Nephron (organoid): ENCODE results near the gene NDST1.

Experiments used
- H3K27ac Mint-ChIP-seq, 3 experiments: 2 replicates each; pipeline ENCODE4 v1.8.0; 2020; ENCODE audit warnings: mixed read lengths in 3 of 3, mild to moderate bottlenecking in 2 of 3, moderate library complexity in 1 of 3
- H3K27me3 Mint-ChIP-seq: 2 replicates; pipeline ENCODE4 v1.8.0; 2021; ENCODE audit warnings: low read depth, mild to moderate bottlenecking, moderate library complexity, mixed read lengths
- H3K36me3 Mint-ChIP-seq: 2 replicates; pipeline ENCODE4 v1.8.0; 2020; ENCODE audit warnings: low read depth, mixed read lengths
- H3K4me1 Mint-ChIP-seq: 2 replicates; pipeline ENCODE4 v1.8.0; 2020; ENCODE audit warnings: mixed read lengths
- H3K4me3 Mint-ChIP-seq, 3 experiments: 2 replicates each; pipeline ENCODE4 v1.8.0; 2020; ENCODE audit warnings: mild to moderate bottlenecking in 3 of 3, mixed read lengths in 3 of 3, moderate library complexity in 2 of 3
- H3K9me3 Mint-ChIP-seq: 2 replicates; pipeline ENCODE4 v1.8.0; 2020; ENCODE audit warnings: mixed read lengths
- CTCF ChIP-seq, 3 experiments: fragments of 200-600 bp; sonication (generic); IDR thresholded peaks; one replicate each; pipeline ENCODE4 v1.5.0; 2021; ENCODE audit warnings: antibody characterized with exemption in 3 of 3; ENCODE audit not compliant: unreplicated experiment in 3 of 3

Gene NDST1

GRCh38 chr5:150487199-150488061, 20.5 kb upstream of the NDST1 start:
- Mint-ChIP-seq H3K27ac (peak overlapping the region; percentile 89 to 91 (median 89)), H3K36me3 (peaks cover 10% of the 10 kb centered on the region), H3K9me3 (no peaks in the 10 kb centered on the region), H3K4me3 (peak overlapping the region; percentile 86 to 92 (median 91)), H3K27me3 (no peaks in the 10 kb centered on the region), H3K4me1 (peaks cover 55% of the 10 kb centered on the region)
- no peak for TF ChIP-seq CTCF (IDR thresholded peaks at IDR 0.05; ENCODE audit: unreplicated experiment in 3 of 3)

- H3K36me3 Mint-ChIP-seq = peaks cover 13% of the 10 kb centered on the region
- H3K27me3 Mint-ChIP-seq = no peaks in the 10 kb centered on the region
- TF ChIP-seq CTCF (IDR thresholded peaks at IDR 0.05; ENCODE audit: unreplicated experiment in 3 of 3) = no peak
- peak overlapping the region; percentile 86 to 92 (median 91) for H3K4me3 Mint-ChIP-seq
- H3K27ac Mint-ChIP-seq = peak overlapping the region; percentile 89 to 91 (median 89)
- no peaks in the 10 kb centered on the region for H3K9me3 Mint-ChIP-seq
- peaks cover 55% of the 10 kb centered on the region for H3K4me1 Mint-ChIP-seq
Observed at GRCh38 chr5:150488519-150489359, 19.2 kb upstream of the NDST1 start.

GRCh38 chr5:150489360-150490295, 18.3 kb upstream of the NDST1 start:
- no peak for TF ChIP-seq CTCF (IDR thresholded peaks at IDR 0.05; ENCODE audit: unreplicated experiment in 3 of 3)
- no peaks in the 10 kb centered on the region for H3K9me3 Mint-ChIP-seq
- H3K4me3 Mint-ChIP-seq = peak overlapping the region in 2 of 3 experiments; percentile 26 to 63
- peak overlapping the region; percentile 19 to 92 (median 89) for H3K27ac Mint-ChIP-seq
- no peaks in the 10 kb centered on the region for H3K27me3 Mint-ChIP-seq
- peaks cover 13% of the 10 kb centered on the region for H3K36me3 Mint-ChIP-seq
- H3K4me1 Mint-ChIP-seq = peaks cover 55% of the 10 kb centered on the region

GRCh38 chr5:150490296-150490669, 17.6 kb upstream of the NDST1 start:
- Mint-ChIP-seq H3K4me3 (peak overlapping the region; percentile 20 to 65 (median 58)), H3K27ac (peak overlapping the region; percentile 19 to 92 (median 89)), H3K36me3 (peaks cover 13% of the 10 kb centered on the region), H3K27me3 (no peaks in the 10 kb centered on the region), H3K4me1 (peaks cover 55% of the 10 kb centered on the region), H3K9me3 (no peaks in the 10 kb centered on the region)
- TF ChIP-seq CTCF (IDR thresholded peaks at IDR 0.05; ENCODE audit: unreplicated experiment in 3 of 3) = no peak

GRCh38 chr5:150490754-150491153, 17.2 kb upstream of the NDST1 start:
- H3K4me3 Mint-ChIP-seq = peak overlapping the region; percentile 20 to 65 (median 58)
- peak overlapping the region; percentile 19 to 92 (median 89) for H3K27ac Mint-ChIP-seq
- TF ChIP-seq CTCF (IDR thresholded peaks at IDR 0.05; ENCODE audit: unreplicated experiment in 3 of 3) = no peak

More at GRCh38 chr5:150490754-150491153, 17.2 kb upstream of the NDST1 start:
- no peaks in the 10 kb centered on the region for H3K27me3 Mint-ChIP-seq
- peaks cover 58% of the 10 kb centered on the region for H3K4me1 Mint-ChIP-seq
- no peaks in the 10 kb centered on the region for H3K9me3 Mint-ChIP-seq
- H3K36me3 Mint-ChIP-seq = peaks cover 16% of the 10 kb centered on the region
